Measurements from ENCODE around the gene RFX2. TPM values are rescaled to one million over a fixed set of nuclear protein-coding genes. Genes with fewer than 3 reads are reported as not detected.

The RFX2 gene
- total and polyA plus RNA-seq, 4 donors: 0.67 to 5.1 (median 2.8) TPM

DNA sequence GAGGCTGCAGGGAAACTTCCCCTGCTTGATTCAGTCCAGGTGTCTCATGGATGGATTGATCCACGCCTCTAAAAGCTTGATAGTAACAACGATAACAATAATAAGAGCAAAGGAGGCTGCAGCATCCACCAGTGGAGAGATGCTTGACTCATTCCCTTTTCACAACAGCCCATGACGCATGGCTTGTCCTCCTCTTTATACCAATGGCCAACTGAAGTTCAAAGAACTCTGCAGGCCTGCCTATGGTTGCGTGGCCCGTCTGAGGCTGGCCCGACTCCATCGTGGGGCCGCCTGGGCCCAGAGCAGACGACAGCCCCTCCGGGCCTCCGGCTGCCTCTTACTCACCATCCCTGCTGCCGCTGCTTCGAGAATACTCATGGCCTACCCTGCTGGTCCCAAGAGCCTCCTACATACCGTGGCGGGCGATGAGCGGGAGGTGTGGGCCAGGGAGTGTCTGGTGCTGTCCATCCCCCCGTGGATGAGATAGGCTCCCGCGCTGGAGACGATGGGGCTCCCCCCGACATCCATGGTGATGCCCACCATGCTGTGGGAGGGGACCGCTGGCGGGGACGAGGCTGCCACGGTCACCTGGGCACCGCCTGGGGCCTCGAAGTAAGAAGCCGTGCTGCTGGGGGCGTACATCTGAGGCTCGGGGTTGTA is 70.6 kb downstream of the RFX2 start:
- no peaks in the 10 kb centered on the region for H3K4me1 ChIP-seq (ENCODE audit: control insufficient read depth in 4 of 4, insufficient read depth in 4 of 4, low read length in 3 of 4)
- H3K4me3 ChIP-seq (ENCODE audit: low read depth in 1 of 3, low read length in 3 of 3): no peak overlapping the region
- H3K36me3 ChIP-seq (ENCODE audit: control insufficient read depth in 4 of 4, insufficient read depth in 3 of 4, low read depth in 1 of 4, low read length in 3 of 4): peaks cover 0 to 2% (median 0%) of the 10 kb centered on the region in 4 donors
- H3K9me3 ChIP-seq (ENCODE audit: control insufficient read depth in 4 of 4, low read length in 3 of 4): no peaks in the 10 kb centered on the region
- no peak for TF ChIP-seq FOXA2 (IDR thresholded peaks at IDR 0.05)
- TF ChIP-seq RXRA (IDR thresholded peaks at IDR 0.05): no peak
- no peak for TF ChIP-seq JUND (IDR thresholded peaks at IDR 0.05)
- H3K27ac ChIP-seq (ENCODE audit: low read depth in 1 of 2, low read length in 2 of 2): no peak overlapping the region
- DNase-seq (ENCODE audit: low spot score): no peak
- H3K9ac ChIP-seq (ENCODE audit: low read depth in 1 of 2, low read length in 2 of 2): no peak overlapping the region
- H3K27me3 ChIP-seq (ENCODE audit: control insufficient read depth in 4 of 4, insufficient read depth in 4 of 4, low read length in 3 of 4): no peaks in the 10 kb centered on the region
- WGBS: 94% methylated on average over 31 of the region's 31 CpGs

- Histone ChIP-seq H3K36me3 (ENCODE audit: control insufficient read depth in 4 of 4, insufficient read depth in 3 of 4, low read depth in 1 of 4, low read length in 3 of 4) (peaks cover 0 to 2% (median 0%) of the 10 kb centered on the region in 4 donors), H3K27ac (ENCODE audit: low read depth in 1 of 2, low read length in 2 of 2) (no peak overlapping the region), H3K4me3 (ENCODE audit: low read depth in 1 of 3, low read length in 3 of 3) (no peak overlapping the region), H3K9ac (ENCODE audit: low read depth in 1 of 2, low read length in 2 of 2) (no peak overlapping the region), H3K4me1 (ENCODE audit: control insufficient read depth in 4 of 4, insufficient read depth in 4 of 4, low read length in 3 of 4) (no peaks in the 10 kb centered on the region), H3K9me3 (ENCODE audit: control insufficient read depth in 4 of 4, low read length in 3 of 4) (no peaks in the 10 kb centered on the region), H3K27me3 (ENCODE audit: control insufficient read depth in 4 of 4, insufficient read depth in 4 of 4, low read length in 3 of 4) (no peaks in the 10 kb centered on the region)
- DNase-seq (ENCODE audit: low spot score): no peak
- 86% methylated on average over 5 of the region's 5 CpGs for WGBS
- TF ChIP-seq TAF1 (conservative IDR thresholded peaks at IDR 0.05): no peak
- TF ChIP-seq, protein P1, sequence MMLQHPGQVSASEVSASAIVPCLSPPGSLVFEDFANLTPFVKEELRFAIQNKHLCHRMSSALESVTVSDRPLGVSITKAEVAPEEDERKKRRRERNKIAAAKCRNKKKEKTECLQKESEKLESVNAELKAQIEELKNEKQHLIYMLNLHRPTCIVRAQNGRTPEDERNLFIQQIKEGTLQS (IDR thresholded peaks at IDR 0.05): no peak
- TF ChIP-seq NR2F2 (IDR thresholded peaks at IDR 0.05): no peak
- TF ChIP-seq SP1 (IDR thresholded peaks at IDR 0.05): no peak
- TF ChIP-seq JUND (IDR thresholded peaks at IDR 0.05): no peak
- no peak for TF ChIP-seq FOXA2 (IDR thresholded peaks at IDR 0.05)
- TF ChIP-seq MAX (IDR thresholded peaks at IDR 0.05): no peak
- no peak for TF ChIP-seq ZBTB33 (IDR thresholded peaks at IDR 0.05)
- TF ChIP-seq HNF4G (IDR thresholded peaks at IDR 0.05): no peak
- TF ChIP-seq EGR1 (IDR thresholded peaks at IDR 0.05; ENCODE audit: low read depth in 2 of 2): no peak
- TF ChIP-seq CTCF (IDR thresholded peaks at IDR 0.05; ENCODE audit: low read depth, low read length, missing input control): no peak
- no peak for TF ChIP-seq FOXA1 (IDR thresholded peaks at IDR 0.05)
These were observed 71.5 kb downstream of the RFX2 start for GRCh38 chr19:6038634-6039405.
